IPS-20b (cell line): Measurements from ENCODE around the gene CCDC85B.

Source experiments
- H3K27ac ChIP-seq: one replicate; pipeline ENCODE4 v1.5.1; 2013; ENCODE audit warnings: low read length
- H3K27me3 ChIP-seq: 2 replicates; pipeline ENCODE4 v1.6.1; 2013; ENCODE audit warnings: mild to moderate bottlenecking, low read length, inconsistent platforms; ENCODE audit not compliant: insufficient read depth
- H3K36me3 ChIP-seq: 2 replicates; pipeline ENCODE4 v1.6.1; 2013; ENCODE audit warnings: low read depth, mild to moderate bottlenecking, inconsistent platforms, low read length, moderate library complexity; ENCODE audit not compliant: insufficient read depth
- H3K4me1 ChIP-seq: 2 replicates; pipeline ENCODE4 v1.6.1; 2013; ENCODE audit warnings: mild to moderate bottlenecking, control low read depth, inconsistent platforms, low read length, moderate library complexity; ENCODE audit not compliant: insufficient read depth
- H3K4me3 ChIP-seq: 2 replicates; pipeline ENCODE4 v1.5.1; 2013; ENCODE audit warnings: mild to moderate bottlenecking, low read length, inconsistent platforms
- H3K9ac ChIP-seq: 2 replicates; pipeline ENCODE4 v1.6.1; 2013; ENCODE audit warnings: low read depth, mild to moderate bottlenecking, inconsistent platforms, low read length, moderate library complexity
- H3K9me3 ChIP-seq: 2 replicates; pipeline ENCODE4 v1.6.1; 2013; ENCODE audit warnings: mild to moderate bottlenecking, low read depth, low read length, inconsistent platforms; ENCODE audit not compliant: insufficient read depth

Gene CCDC85B

GRCh38 chr11:65865550-65866172 lies 24.8 kb upstream of the CCDC85B start:
- no peaks in the 10 kb centered on the region for H3K9me3 ChIP-seq

GRCh38 chr11:65866509-65867283 lies 23.8 kb upstream of the CCDC85B start:
- Histone ChIP-seq H3K4me1 (peaks cover under 1% of the 10 kb centered on the region; the same call in 1 of the 2 replicates), H3K9me3 (no peaks in the 10 kb centered on the region), H3K36me3 (peaks cover 50% of the 10 kb centered on the region), H3K4me3 (peak overlapping the region; percentile 72; the same call in 1 of the 2 replicates), H3K27me3 (peaks cover 16% of the 10 kb centered on the region; the same call in 1 of the 2 replicates), H3K9ac (no peak overlapping the region), H3K27ac (no peak overlapping the region)

More at GRCh38 chr11:65865550-65866172, 24.8 kb upstream of the CCDC85B start:
- Histone ChIP-seq H3K4me3 (no peak overlapping the region), H3K4me1 (peaks cover 5% of the 10 kb centered on the region; the same call in 1 of the 2 replicates), H3K27me3 (peaks cover 10% of the 10 kb centered on the region; the same call in 1 of the 2 replicates), H3K9ac (no peak overlapping the region), H3K36me3 (peaks cover 52% of the 10 kb centered on the region), H3K27ac (no peak overlapping the region)

- Histone ChIP-seq H3K27me3 (peaks cover 22% of the 10 kb centered on the region), H3K27ac (no peak overlapping the region), H3K9ac (peak overlapping the region; percentile 45; the same call in 1 of the 2 replicates), H3K4me3 (peak overlapping the region; percentile 72; the same call in 1 of the 2 replicates), H3K36me3 (peaks cover 42% of the 10 kb centered on the region), H3K4me1 (no peaks in the 10 kb centered on the region), H3K9me3 (no peaks in the 10 kb centered on the region)
Measured at GRCh38 chr11:65867284-65868071, 23.0 kb upstream of the CCDC85B start.

GRCh38 chr11:65868076-65868667 lies 22.3 kb upstream of the CCDC85B start:
- Histone ChIP-seq H3K27ac (no peak overlapping the region), H3K9me3 (no peaks in the 10 kb centered on the region), H3K27me3 (peaks cover 26% of the 10 kb centered on the region), H3K9ac (peak overlapping the region; percentile 45; the same call in 1 of the 2 replicates), H3K36me3 (peaks cover 35% of the 10 kb centered on the region), H3K4me3 (peak overlapping the region; percentile 72; the same call in 1 of the 2 replicates), H3K4me1 (no peaks in the 10 kb centered on the region)

- Histone ChIP-seq H3K4me3 (no peak overlapping the region), H3K27ac (no peak overlapping the region), H3K4me1 (no peaks in the 10 kb centered on the region), H3K9me3 (no peaks in the 10 kb centered on the region), H3K36me3 (peaks cover 28% of the 10 kb centered on the region), H3K27me3 (peaks cover 28% of the 10 kb centered on the region), H3K9ac (no peak overlapping the region)
Measured at GRCh38 chr11:65868907-65869306, 21.6 kb upstream of the CCDC85B start.

GRCh38 chr11:65869643-65870306 lies 20.7 kb upstream of the CCDC85B start:
- Histone ChIP-seq H3K9ac (no peak overlapping the region), H3K36me3 (peaks cover 19% of the 10 kb centered on the region), H3K9me3 (no peaks in the 10 kb centered on the region), H3K27me3 (peaks cover 28% of the 10 kb centered on the region), H3K27ac (no peak overlapping the region), H3K4me3 (no peak overlapping the region), H3K4me1 (no peaks in the 10 kb centered on the region)

- Histone ChIP-seq H3K9ac (no peak overlapping the region), H3K27me3 (peaks cover 28% of the 10 kb centered on the region), H3K27ac (no peak overlapping the region), H3K4me1 (no peaks in the 10 kb centered on the region), H3K9me3 (no peaks in the 10 kb centered on the region), H3K36me3 (peaks cover 14% of the 10 kb centered on the region), H3K4me3 (no peak overlapping the region)
Measured at GRCh38 chr11:65870307-65870658, 20.2 kb upstream of the CCDC85B start.

- no peak overlapping the region for H3K9ac ChIP-seq
- H3K4me3 ChIP-seq, result no peak overlapping the region
- no peaks in the 10 kb centered on the region for H3K4me1 ChIP-seq
- H3K9me3 ChIP-seq, result no peaks in the 10 kb centered on the region
- peaks cover 28% of the 10 kb centered on the region for H3K27me3 ChIP-seq
- H3K27ac ChIP-seq, result no peak overlapping the region
- peaks cover 7% of the 10 kb centered on the region; the same call in 1 of the 2 replicates for H3K36me3 ChIP-seq
Measured at GRCh38 chr11:65870706-65871681, 19.5 kb upstream of the CCDC85B start.

- H3K27ac ChIP-seq, result no peak overlapping the region
- peak overlapping the region; percentile 44; the same call in 1 of the 2 replicates for H3K4me3 ChIP-seq
Measured at GRCh38 chr11:65871811-65872548, 18.5 kb upstream of the CCDC85B start.

More at GRCh38 chr11:65871811-65872548, 18.5 kb upstream of the CCDC85B start:
- H3K4me1 ChIP-seq, result no peaks in the 10 kb centered on the region
- H3K27me3 ChIP-seq, result peaks cover 28% of the 10 kb centered on the region
- no peaks in the 10 kb centered on the region for H3K36me3 ChIP-seq
- no peaks in the 10 kb centered on the region for H3K9me3 ChIP-seq
- no peak overlapping the region for H3K9ac ChIP-seq
